ENCODE data around the gene UGT1A7.

UGT1A7 gene

GRCh38 chr2:233821709-233822100 lies 140.0 kb downstream of the UGT1A7 start:
- DNase-seq: no peak
- ATAC-seq (ENCODE audit: insufficient read depth, low read depth): no peak
- Histone ChIP-seq H3K36me3 (ENCODE audit: insufficient read depth, low read length) (no peaks in the 10 kb centered on the region), H4K20me1 (ENCODE audit: insufficient read depth, low read length) (no peaks in the 10 kb centered on the region), H3K27me3 (ENCODE audit: insufficient read depth, low read length, poor library complexity) (no peaks in the 10 kb centered on the region), H3K4me2 (ENCODE audit: insufficient read depth, low read length) (no peak overlapping the region), H2AFZ (ENCODE audit: low read depth, low read length) (no peak overlapping the region), H3K9ac (ENCODE audit: low read depth, low read length) (no peak overlapping the region), H3K4me3 (ENCODE audit: low read depth in 1 of 2, low read length in 2 of 2) (no peak overlapping the region), H3K27ac (ENCODE audit: low read length) (no peak overlapping the region), H3K79me2 (ENCODE audit: insufficient read depth, low read length) (no peaks in the 10 kb centered on the region), H3K4me1 (ENCODE audit: insufficient read depth, low read length) (no peaks in the 10 kb centered on the region), H3K9me3 (ENCODE audit: insufficient read depth, low read length, severe bottlenecking) (no peaks in the 10 kb centered on the region)
- no peak for TF ChIP-seq CTCF (IDR thresholded peaks at IDR 0.05; ENCODE audit: borderline replicate concordance, extremely low read depth, low read length, poor library complexity, severe bottlenecking)
- no peak for TF ChIP-seq EZH2 (IDR thresholded peaks at IDR 0.05; ENCODE audit: borderline replicate concordance, low read depth, low read length, severe bottlenecking)

- H3K4me2 ChIP-seq (ENCODE audit: insufficient read depth, low read length): no peak overlapping the region
- H3K27ac ChIP-seq (ENCODE audit: low read length): no peak overlapping the region
- TF ChIP-seq CTCF (IDR thresholded peaks at IDR 0.05; ENCODE audit: borderline replicate concordance, extremely low read depth, low read length, poor library complexity, severe bottlenecking) (no peak), EZH2 (IDR thresholded peaks at IDR 0.05; ENCODE audit: borderline replicate concordance, low read depth, low read length, severe bottlenecking) (no peak)
- no peaks in the 10 kb centered on the region for H3K36me3 ChIP-seq (ENCODE audit: insufficient read depth, low read length)
- no peak overlapping the region for H2AFZ ChIP-seq (ENCODE audit: low read depth, low read length)
- no peaks in the 10 kb centered on the region for H3K9me3 ChIP-seq (ENCODE audit: insufficient read depth, low read length, severe bottlenecking)
- no peaks in the 10 kb centered on the region for H3K27me3 ChIP-seq (ENCODE audit: insufficient read depth, low read length, poor library complexity)
- H3K79me2 ChIP-seq (ENCODE audit: insufficient read depth, low read length): no peaks in the 10 kb centered on the region
- H4K20me1 ChIP-seq (ENCODE audit: insufficient read depth, low read length): no peaks in the 10 kb centered on the region
- ATAC-seq (ENCODE audit: insufficient read depth, low read depth) (no peak), DNase-seq (no peak)
- H3K4me1 ChIP-seq (ENCODE audit: insufficient read depth, low read length): no peaks in the 10 kb centered on the region
- H3K4me3 ChIP-seq (ENCODE audit: low read depth in 1 of 2, low read length in 2 of 2): no peak overlapping the region
- no peak overlapping the region for H3K9ac ChIP-seq (ENCODE audit: low read depth, low read length)
Observed at GRCh38 chr2:233822101-233822771, 140.5 kb downstream of the UGT1A7 start.

Measured in DND-41 (cell line).